Neural cell (in vitro differentiated cells): ENCODE results near the gene S100B. TPM values are rescaled to one million over a fixed set of nuclear protein-coding genes. Genes with fewer than 3 reads are reported as not detected.

ENCODE experiments used
- H2AFZ ChIP-seq: fragments of 200-600, 300-800 bp; sonication (generic), shearing (Covaris generic); 2 replicates; pipeline ENCODE4 v1.6.0; 2014; ENCODE audit warnings: low read depth, mild to moderate bottlenecking, antibody characterized with exemption, low read length, moderate library complexity
- H3F3A ChIP-seq: fragments of 200-600 bp; shearing (Covaris generic); 2 replicates; pipeline ENCODE4 v1.6.1; 2016; ENCODE audit warnings: mild to moderate bottlenecking, moderate library complexity, mixed read lengths, antibody characterized with exemption, low read length; ENCODE audit not compliant: insufficient read depth, poor library complexity, severe bottlenecking
- H3K27ac ChIP-seq: fragments of 200-600, 300-800 bp; sonication (generic), shearing (Covaris generic); 2 replicates; pipeline ENCODE4 v1.5.1; 2014; ENCODE audit warnings: mild to moderate bottlenecking, low read length, moderate library complexity
- H3K27me3 ChIP-seq: fragments of 300-800, 200-600 bp; sonication (generic), shearing (Covaris generic); 2 replicates; pipeline ENCODE4 v1.6.0; 2014; ENCODE audit warnings: mild to moderate bottlenecking, low read depth, low read length, moderate library complexity; ENCODE audit not compliant: insufficient read depth
- H3K36me3 ChIP-seq: fragments of 300-800, 200-600 bp; sonication (generic), shearing (Covaris generic); 2 replicates; pipeline ENCODE4 v1.5.1; 2014; ENCODE audit warnings: mild to moderate bottlenecking, antibody characterized with exemption, low read length, moderate library complexity; ENCODE audit not compliant: insufficient read depth
- H3K4me2 ChIP-seq: fragments of 300-800, 200-600 bp; sonication (generic), shearing (Covaris generic); 2 replicates; pipeline ENCODE4 v1.6.0; 2014; ENCODE audit warnings: mild to moderate bottlenecking, low read length
- H3K4me3 ChIP-seq: fragments of 300-800, 200-600 bp; sonication (generic), shearing (Covaris generic); 2 replicates; pipeline ENCODE4 v1.5.1; 2014; ENCODE audit warnings: mild to moderate bottlenecking, low read length, moderate library complexity
- H3K79me2 ChIP-seq: fragments of 200-600 bp; shearing (Covaris generic); replicated peaks from 2 replicates; pipeline ENCODE4 v1.6.0; 2014; ENCODE audit warnings: mild to moderate bottlenecking, low read length, moderate library complexity; ENCODE audit not compliant: insufficient read depth
- H3K9ac ChIP-seq: fragments of 300-800, 200-600 bp; sonication (generic), shearing (Covaris generic); 2 replicates; pipeline ENCODE4 v1.6.1; 2016; ENCODE audit warnings: mild to moderate bottlenecking, low read length, mixed read lengths
- H3K9me2 ChIP-seq: fragments of 200-600 bp; shearing (Covaris generic); 2 replicates; pipeline ENCODE4 v1.6.1; 2016; ENCODE audit warnings: mild to moderate bottlenecking, low read length, mixed read lengths; ENCODE audit not compliant: insufficient read depth
- H3K9me3 ChIP-seq: fragments of 200-600, 300-800 bp; sonication (generic), shearing (Covaris generic); 2 replicates; pipeline ENCODE4 v1.6.1; 2016; ENCODE audit warnings: mild to moderate bottlenecking, mixed run types, low read length, moderate library complexity, mixed read lengths
- H4K20me1 ChIP-seq: fragments of 200-600 bp; shearing (Covaris generic); 2 replicates; pipeline ENCODE4 v1.6.1; 2016; ENCODE audit warnings: mild to moderate bottlenecking, mixed run types; ENCODE audit not compliant: insufficient read depth
- EP300 ChIP-seq: fragments of 450-650 bp; conservative IDR thresholded peaks from 2 replicates; pipeline ENCODE4 v1.6.1; 2014; ENCODE audit warnings: antibody characterized with exemption, mild to moderate bottlenecking, moderate library complexity; ENCODE audit not compliant: poor library complexity, severe bottlenecking
- EZH2 ChIP-seq: fragments of 200-600, 300-800 bp; shearing (Covaris generic), sonication (generic); IDR thresholded peaks from 2 replicates; pipeline ENCODE4 v1.6.1; 2014; ENCODE audit warnings: antibody characterized with exemption, low read length, borderline replicate concordance, mild to moderate bottlenecking; ENCODE audit not compliant: insufficient read depth, poor library complexity, severe bottlenecking
- MXI1 ChIP-seq: fragments of 450-650 bp; conservative IDR thresholded peaks from 2 replicates; pipeline ENCODE4 v1.6.1; 2014; ENCODE audit warnings: antibody characterized with exemption, mild to moderate bottlenecking; ENCODE audit not compliant: poor library complexity, severe bottlenecking
- POLR2AphosphoS5 ChIP-seq: IDR thresholded peaks from 2 replicates; pipeline ENCODE4 v1.6.1; 2012
- RAD21 ChIP-seq: fragments of 450-650 bp; conservative IDR thresholded peaks from 2 replicates; pipeline ENCODE4 v1.6.1; 2014; ENCODE audit warnings: antibody characterized with exemption, mild to moderate bottlenecking, moderate library complexity
- SMC3 ChIP-seq: fragments of 450-650 bp; conservative IDR thresholded peaks from 2 replicates; pipeline ENCODE4 v1.6.1; 2014; ENCODE audit warnings: antibody characterized with exemption, mild to moderate bottlenecking, moderate library complexity; ENCODE audit not compliant: poor library complexity
- TAF1 ChIP-seq: IDR thresholded peaks from 2 replicates; pipeline ENCODE4 v1.6.1; 2012; ENCODE audit warnings: low read depth
- polyA plus RNA-seq: library from polyadenylated mRNA; depleted of rRNA; stranded (reverse); fragments of >200 nt; gene quantifications from 2 replicates; pipeline ENCODE4 v1.2.3, GENCODE V29; 2014
- TF ChIP-seq, protein P1 (sequence below): IDR thresholded peaks from 2 replicates; pipeline ENCODE4 v1.6.1; 2012; ENCODE audit warnings: borderline replicate concordance
- TF ChIP-seq, protein P2 (sequence below): fragments of 450-650 bp; IDR thresholded peaks from 2 replicates; pipeline ENCODE4 v1.5.1; 2014; ENCODE audit warnings: antibody characterized with exemption, mild to moderate bottlenecking, moderate library complexity; ENCODE audit not compliant: poor library complexity, severe bottlenecking

Gene S100B
- polyA plus RNA-seq, 1 donor from 2014 or later: 1.4 TPM

DNA sequence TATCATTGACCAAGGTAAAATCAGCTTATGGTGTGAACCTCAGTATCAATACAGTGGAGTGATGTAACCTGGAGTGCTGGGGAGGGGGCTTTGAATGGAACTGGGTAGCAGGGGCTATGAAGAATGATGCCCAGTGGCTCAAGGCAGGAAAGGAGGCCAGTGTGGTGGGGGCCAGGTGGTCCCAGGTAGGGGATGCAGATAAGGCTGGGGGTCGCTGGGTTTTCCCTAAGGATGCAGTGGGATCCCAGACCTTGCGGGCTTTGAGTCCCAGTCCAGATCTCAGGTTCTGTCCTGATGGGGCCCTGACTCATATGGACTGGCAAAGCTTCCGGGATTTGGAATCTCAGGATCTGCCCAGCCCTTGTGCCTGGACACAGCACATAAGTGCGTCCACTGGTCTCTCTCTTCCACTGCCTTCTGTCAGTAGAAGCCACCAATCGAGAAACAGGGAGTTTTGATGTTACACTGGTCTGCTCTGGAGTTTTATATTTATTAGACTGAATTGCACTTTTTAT, 52.0 kb downstream of the S100B start:
- Histone ChIP-seq H3K36me3 (no peaks in the 10 kb centered on the region), H3K4me2 (no peak overlapping the region), H3K4me3 (no peak overlapping the region), H3K9me2 (no peaks in the 10 kb centered on the region), H3K27me3 (no peaks in the 10 kb centered on the region), H3K79me2 (no peaks in the 10 kb centered on the region), H4K20me1 (no peaks in the 10 kb centered on the region), H3K9ac (no peak overlapping the region), H3F3A (no peaks in the 10 kb centered on the region), H3K27ac (no peak overlapping the region), H2AFZ (no peak overlapping the region), H3K9me3 (no peaks in the 10 kb centered on the region)
- TF ChIP-seq, protein P1, sequence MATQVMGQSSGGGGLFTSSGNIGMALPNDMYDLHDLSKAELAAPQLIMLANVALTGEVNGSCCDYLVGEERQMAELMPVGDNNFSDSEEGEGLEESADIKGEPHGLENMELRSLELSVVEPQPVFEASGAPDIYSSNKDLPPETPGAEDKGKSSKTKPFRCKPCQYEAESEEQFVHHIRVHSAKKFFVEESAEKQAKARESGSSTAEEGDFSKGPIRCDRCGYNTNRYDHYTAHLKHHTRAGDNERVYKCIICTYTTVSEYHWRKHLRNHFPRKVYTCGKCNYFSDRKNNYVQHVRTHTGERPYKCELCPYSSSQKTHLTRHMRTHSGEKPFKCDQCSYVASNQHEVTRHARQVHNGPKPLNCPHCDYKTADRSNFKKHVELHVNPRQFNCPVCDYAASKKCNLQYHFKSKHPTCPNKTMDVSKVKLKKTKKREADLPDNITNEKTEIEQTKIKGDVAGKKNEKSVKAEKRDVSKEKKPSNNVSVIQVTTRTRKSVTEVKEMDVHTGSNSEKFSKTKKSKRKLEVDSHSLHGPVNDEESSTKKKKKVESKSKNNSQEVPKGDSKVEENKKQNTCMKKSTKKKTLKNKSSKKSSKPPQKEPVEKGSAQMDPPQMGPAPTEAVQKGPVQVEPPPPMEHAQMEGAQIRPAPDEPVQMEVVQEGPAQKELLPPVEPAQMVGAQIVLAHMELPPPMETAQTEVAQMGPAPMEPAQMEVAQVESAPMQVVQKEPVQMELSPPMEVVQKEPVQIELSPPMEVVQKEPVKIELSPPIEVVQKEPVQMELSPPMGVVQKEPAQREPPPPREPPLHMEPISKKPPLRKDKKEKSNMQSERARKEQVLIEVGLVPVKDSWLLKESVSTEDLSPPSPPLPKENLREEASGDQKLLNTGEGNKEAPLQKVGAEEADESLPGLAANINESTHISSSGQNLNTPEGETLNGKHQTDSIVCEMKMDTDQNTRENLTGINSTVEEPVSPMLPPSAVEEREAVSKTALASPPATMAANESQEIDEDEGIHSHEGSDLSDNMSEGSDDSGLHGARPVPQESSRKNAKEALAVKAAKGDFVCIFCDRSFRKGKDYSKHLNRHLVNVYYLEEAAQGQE: no peak
- no peak for TF ChIP-seq RAD21
- TF ChIP-seq MXI1: no peak
- no peak for TF ChIP-seq SMC3
- no peak for TF ChIP-seq TAF1
- TF ChIP-seq EZH2: no peak
- TF ChIP-seq POLR2AphosphoS5: no peak
- TF ChIP-seq, protein P2, sequence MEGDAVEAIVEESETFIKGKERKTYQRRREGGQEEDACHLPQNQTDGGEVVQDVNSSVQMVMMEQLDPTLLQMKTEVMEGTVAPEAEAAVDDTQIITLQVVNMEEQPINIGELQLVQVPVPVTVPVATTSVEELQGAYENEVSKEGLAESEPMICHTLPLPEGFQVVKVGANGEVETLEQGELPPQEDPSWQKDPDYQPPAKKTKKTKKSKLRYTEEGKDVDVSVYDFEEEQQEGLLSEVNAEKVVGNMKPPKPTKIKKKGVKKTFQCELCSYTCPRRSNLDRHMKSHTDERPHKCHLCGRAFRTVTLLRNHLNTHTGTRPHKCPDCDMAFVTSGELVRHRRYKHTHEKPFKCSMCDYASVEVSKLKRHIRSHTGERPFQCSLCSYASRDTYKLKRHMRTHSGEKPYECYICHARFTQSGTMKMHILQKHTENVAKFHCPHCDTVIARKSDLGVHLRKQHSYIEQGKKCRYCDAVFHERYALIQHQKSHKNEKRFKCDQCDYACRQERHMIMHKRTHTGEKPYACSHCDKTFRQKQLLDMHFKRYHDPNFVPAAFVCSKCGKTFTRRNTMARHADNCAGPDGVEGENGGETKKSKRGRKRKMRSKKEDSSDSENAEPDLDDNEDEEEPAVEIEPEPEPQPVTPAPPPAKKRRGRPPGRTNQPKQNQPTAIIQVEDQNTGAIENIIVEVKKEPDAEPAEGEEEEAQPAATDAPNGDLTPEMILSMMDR: no peak
- no peak for TF ChIP-seq EP300

DNA sequence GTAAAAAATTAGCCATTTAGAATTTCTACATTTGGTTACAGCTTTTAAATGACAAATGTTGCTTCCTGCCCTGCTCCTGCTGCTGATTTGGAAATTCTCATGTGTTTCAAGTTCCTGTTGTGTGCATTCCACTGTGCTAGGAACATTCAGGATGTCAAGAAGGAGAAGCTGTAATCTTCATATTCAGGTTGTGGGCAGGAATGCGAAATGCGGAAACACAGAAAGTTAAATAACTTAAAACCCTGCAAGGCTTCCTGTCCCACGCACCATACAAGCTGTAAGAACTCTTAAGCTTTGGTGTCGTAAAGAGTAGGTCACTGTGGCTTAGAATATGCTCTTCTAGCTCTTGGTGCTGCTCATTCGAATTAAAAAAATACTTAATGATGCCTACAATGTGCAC, 52.6 kb downstream of the S100B start:
- H3K27me3 ChIP-seq: no peaks in the 10 kb centered on the region
- no peaks in the 10 kb centered on the region for H3F3A ChIP-seq
- H3K36me3 ChIP-seq: no peaks in the 10 kb centered on the region
- H3K4me2 ChIP-seq: no peak overlapping the region
- TF ChIP-seq RAD21 (no peak), EZH2 (no peak), SMC3 (no peak), POLR2AphosphoS5 (no peak), EP300 (no peak), MXI1 (no peak), TAF1 (no peak)
- TF ChIP-seq, protein P2: no peak
- TF ChIP-seq, protein P1: no peak
- H3K9me2 ChIP-seq: no peaks in the 10 kb centered on the region
- H3K9ac ChIP-seq: no peak overlapping the region
- no peaks in the 10 kb centered on the region for H3K9me3 ChIP-seq
- no peak overlapping the region for H3K27ac ChIP-seq
- H3K79me2 ChIP-seq: no peaks in the 10 kb centered on the region
- no peaks in the 10 kb centered on the region for H4K20me1 ChIP-seq
- no peak overlapping the region for H2AFZ ChIP-seq
- no peak overlapping the region for H3K4me3 ChIP-seq
